GM19035 (cell line): ENCODE data around the gene TRAPPC8.
"Not testable (repeated sequence)": the region's sequence is repeated elsewhere in the genome, so short reads cannot be mapped to it uniquely, and the experiment has no call there.

ENCODE experiments used
- ATAC-seq: cut with Tn5 transposase; IDR thresholded peaks from one replicate; pipeline ENCODE4 v1.9.1; 2021; ENCODE audit not compliant: unreplicated experiment

TRAPPC8 gene, protein sequence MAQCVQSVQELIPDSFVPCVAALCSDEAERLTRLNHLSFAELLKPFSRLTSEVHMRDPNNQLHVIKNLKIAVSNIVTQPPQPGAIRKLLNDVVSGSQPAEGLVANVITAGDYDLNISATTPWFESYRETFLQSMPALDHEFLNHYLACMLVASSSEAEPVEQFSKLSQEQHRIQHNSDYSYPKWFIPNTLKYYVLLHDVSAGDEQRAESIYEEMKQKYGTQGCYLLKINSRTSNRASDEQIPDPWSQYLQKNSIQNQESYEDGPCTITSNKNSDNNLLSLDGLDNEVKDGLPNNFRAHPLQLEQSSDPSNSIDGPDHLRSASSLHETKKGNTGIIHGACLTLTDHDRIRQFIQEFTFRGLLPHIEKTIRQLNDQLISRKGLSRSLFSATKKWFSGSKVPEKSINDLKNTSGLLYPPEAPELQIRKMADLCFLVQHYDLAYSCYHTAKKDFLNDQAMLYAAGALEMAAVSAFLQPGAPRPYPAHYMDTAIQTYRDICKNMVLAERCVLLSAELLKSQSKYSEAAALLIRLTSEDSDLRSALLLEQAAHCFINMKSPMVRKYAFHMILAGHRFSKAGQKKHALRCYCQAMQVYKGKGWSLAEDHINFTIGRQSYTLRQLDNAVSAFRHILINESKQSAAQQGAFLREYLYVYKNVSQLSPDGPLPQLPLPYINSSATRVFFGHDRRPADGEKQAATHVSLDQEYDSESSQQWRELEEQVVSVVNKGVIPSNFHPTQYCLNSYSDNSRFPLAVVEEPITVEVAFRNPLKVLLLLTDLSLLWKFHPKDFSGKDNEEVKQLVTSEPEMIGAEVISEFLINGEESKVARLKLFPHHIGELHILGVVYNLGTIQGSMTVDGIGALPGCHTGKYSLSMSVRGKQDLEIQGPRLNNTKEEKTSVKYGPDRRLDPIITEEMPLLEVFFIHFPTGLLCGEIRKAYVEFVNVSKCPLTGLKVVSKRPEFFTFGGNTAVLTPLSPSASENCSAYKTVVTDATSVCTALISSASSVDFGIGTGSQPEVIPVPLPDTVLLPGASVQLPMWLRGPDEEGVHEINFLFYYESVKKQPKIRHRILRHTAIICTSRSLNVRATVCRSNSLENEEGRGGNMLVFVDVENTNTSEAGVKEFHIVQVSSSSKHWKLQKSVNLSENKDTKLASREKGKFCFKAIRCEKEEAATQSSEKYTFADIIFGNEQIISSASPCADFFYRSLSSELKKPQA (N-terminal part only)

GRCh38 chr18:31942999-31943877 is at the start of gene TRAPPC8:
TRAPPC8 (minus strand) TSS chr18:31943128; CDS start chr18:31942764, 364 bp downstream.
- peak; percentile 82 for ATAC-seq

DNA sequence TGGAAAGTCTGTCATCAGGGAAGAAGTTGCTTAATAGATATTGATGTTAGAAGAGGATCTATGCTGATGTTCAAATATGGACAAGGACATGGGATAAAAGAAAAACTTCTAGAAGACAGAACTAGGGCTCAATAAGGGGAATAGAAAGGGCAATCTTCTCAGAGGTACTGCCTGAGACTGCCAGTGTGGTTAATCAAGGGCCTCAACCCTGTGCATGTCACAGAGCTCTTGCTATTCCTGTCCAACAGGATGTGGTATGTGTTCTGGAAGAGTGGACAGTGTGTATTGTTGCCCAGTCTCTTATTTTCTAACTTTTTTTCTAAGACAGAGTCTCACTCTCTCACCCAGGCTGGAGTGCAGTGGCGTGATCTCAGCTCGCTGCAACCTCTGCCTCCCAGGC is 47.9 kb upstream of the TRAPPC8 start:
- ATAC-seq = peak; percentile 93

- ATAC-seq = no peak
Observed at GRCh38 chr18:31983976-31984375, 41.0 kb upstream of the TRAPPC8 start.

GRCh38 chr18:31983020-31983419 is 40.1 kb upstream of the TRAPPC8 start:
- no peak for ATAC-seq

DNA sequence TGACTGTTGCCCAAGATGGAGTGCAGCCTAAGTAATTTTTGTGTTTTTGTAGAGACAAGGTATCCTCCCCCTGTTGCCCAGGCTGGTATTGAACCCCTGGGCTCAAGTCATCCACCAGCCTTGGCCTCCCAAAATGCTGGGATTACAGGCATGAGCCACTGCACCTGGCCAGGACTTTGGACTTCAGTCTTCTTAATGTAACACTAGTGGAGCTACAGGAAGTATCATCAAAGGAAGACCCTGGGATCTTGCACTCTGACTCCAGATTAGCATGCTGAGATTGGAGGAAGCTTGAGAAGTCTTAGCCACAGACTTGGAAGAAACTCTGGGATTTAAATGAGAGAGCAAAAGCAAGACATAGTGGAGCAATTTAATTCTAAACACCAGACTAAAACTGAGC is 37.9 kb upstream of the TRAPPC8 start:
- ATAC-seq = no peak

- ATAC-seq = no peak
Observed at GRCh38 chr18:31979714-31980113, 36.8 kb upstream of the TRAPPC8 start.

DNA sequence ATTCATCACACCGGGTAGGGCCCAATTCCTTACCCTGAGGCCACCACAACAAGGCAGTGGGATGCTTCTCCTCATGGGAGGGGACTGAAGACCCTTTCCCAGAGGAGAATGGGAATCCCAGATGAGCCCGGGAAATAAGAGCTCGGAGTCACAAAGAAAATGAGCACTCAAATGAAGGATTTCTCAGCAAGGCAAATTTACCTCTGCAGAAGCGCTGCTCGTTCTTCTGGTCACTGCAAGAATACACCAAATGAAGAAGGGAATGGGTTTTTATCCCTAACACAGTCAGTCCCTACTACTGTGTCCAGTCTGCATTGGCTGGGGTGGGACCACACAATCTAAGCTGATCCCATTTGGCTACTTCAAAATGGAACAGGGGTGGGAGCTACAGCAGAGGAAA is 35.7 kb upstream of the TRAPPC8 start:
- ATAC-seq = no peak

DNA sequence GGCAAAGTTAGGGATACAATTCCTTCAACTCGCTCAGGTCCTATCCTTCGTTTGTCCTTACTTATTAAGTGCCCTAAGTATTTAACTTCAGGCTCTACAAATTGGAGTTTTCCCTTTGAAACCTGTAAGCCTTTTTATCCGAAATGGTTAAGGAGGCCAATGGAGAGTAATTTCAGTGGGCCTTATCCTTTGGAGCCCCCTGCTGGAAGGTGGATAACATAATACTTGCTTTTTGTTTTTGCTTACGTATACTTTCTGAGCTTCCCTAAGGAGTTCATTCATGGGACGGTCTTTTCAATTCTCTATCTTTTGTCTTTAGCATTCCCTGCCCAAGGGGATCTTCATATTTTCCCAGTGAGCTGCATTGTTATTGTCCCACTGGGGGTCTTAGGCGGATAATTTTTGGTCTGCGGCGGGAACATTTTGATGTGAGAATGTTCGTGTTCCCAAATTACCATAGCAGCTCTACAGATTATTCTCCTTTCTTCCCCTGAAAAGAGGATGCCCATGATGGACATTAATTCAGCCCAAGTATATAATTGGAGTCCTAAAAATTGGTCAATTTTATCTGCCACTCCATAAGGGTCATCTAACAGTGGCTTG is 34.4 kb upstream of the TRAPPC8 start:
- no peak for ATAC-seq

DNA sequence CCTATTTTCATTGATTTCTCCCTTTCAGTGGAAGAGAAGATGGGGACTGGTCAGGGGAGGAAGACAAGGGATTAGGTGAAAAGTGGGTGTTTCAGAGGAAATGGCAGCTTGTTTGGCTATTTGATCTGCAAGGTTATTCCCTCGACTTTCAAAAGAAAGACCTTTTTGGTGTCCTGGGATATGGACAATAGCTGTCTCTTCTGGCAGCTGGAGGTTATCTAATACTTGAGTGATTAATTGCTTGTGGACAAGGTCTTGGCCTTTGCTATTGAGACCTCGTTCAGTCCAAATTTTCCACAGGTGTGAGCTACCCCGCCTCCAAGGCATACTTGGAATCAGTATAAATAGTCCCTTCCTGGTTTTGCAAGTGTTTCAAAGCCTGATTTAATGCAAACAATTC is 33.3 kb upstream of the TRAPPC8 start:
- no peak for ATAC-seq

DNA sequence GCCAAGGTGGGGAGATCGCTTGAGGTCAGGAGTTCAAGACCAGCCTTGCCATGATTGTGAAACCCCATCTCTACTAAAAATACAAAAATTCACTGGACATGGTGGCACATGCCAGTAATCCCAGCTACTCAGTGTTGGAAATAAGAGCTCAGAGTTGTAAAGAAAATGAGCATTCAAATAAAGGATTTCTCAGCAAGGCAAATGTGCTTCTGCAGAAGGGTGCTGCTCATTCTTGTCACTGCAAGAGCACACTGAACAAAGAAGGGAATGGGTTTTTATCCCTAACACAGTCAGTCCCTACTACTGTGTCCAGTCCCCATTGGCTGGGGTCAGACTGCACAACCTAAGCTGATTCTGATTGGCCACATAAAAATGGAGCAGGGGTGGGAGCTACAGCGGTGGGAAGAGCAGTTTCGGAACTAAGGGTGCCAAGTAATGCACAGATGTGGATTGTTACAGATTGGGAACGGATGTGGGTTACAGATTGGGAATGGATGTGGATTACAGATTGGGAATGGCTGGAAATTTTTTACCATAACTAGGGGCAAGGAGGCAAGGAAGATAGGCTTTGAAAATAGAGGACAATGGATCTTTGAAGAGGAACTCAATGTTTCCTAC is 31.1 kb upstream of the TRAPPC8 start:
- ATAC-seq = no peak

- ATAC-seq = no peak
Observed at GRCh38 chr18:31970617-31971016, 27.7 kb upstream of the TRAPPC8 start.

GRCh38 chr18:31965316-31965970 is 22.5 kb upstream of the TRAPPC8 start:
- ATAC-seq = no peak

GRCh38 chr18:31957728-31958127 is 14.8 kb upstream of the TRAPPC8 start:
- ATAC-seq = no peak

- no peak for ATAC-seq
Observed at GRCh38 chr18:31954349-31954748, 11.4 kb upstream of the TRAPPC8 start.

DNA sequence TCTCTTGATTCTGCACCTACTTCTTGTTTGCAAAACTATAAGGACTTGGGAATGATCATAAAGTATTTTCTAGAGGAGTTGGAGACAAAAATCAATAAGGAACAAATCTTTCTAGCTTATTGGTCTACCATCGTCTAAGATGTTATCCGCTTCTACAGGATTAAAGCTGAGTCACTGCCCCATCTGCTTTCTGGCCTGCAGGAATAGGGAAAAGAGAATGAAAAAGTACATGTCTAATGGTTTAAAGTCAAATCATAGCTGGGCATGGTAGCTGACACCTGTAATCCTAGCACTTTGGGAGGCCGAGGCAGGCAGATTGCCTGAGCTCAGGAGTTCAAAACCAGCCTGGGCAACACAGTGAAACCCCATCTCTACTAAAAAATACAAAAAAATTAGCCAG is 10.8 kb upstream of the TRAPPC8 start:
- ATAC-seq = not testable (repeated sequence)

DNA sequence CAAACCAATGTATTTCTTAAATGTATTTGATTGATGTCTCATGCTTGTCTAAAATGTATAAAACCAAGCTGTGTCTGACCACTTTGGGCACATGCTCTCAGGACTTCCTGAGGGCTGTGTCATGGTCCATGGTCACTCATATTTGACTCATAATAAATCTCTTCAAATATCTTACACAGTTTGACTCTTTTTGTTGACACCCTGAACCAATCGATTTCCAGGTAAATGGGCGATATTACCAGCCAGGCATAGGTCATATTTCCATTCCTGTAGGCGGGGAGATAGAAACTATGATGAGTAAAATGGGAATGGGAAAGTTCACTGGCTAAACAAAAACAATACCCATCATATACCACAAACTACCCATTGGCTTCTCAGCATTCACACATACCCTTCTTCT is 9.3 kb upstream of the TRAPPC8 start:
- ATAC-seq = no peak

DNA sequence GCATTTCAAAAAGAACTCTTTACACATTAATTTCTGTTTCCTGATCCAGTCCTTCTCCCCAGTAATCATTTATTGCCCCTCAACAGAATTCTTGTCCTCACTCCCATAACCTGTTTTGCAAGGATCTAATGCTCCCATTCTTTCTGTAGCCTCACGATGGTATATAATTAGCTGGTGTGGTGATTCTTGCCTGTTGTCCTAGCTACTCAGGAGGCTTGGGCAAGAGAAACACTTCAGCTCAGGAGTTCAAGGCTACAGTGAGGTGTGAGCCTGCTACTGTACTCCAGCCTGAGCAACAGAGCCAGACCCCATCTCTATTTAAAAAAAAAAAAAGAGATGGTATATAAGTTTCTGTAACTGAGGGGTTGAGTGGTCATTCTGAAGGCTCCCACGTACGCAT is 7.7 kb upstream of the TRAPPC8 start:
- ATAC-seq = no peak

- ATAC-seq = not testable (repeated sequence)
Observed at GRCh38 chr18:31948349-31948748, 5.4 kb upstream of the TRAPPC8 start.
